SK-N-SH (cell line): ENCODE measurements around the gene AHDC1. TPM values are rescaled to one million over a fixed set of nuclear protein-coding genes. Genes with fewer than 3 reads are reported as not detected.

Source experiments
- CTCF ChIA-PET: fragments of 300-600, 350-600 bp; formaldehyde crosslinking; extraction: SDS; loops from one replicate; lab custom pipeline; 2021; lab: Yijun Ruan, JAX
- POLR2A ChIA-PET: fragments of 350-600 bp; sonication (Branson Sonifier 250); formaldehyde crosslinking; extraction: SDS; loops from one replicate; lab custom pipeline; 2020; ENCODE audit warnings: antibody characterized with exemption, inconsistent platforms; lab: Yijun Ruan, JAX
- DNase-seq: peaks from one replicate; pipeline ENCODE4 v3.0.0; 2012
- H2AFZ ChIP-seq: fragments of 200-600 bp; sonication (generic); 2 replicates; pipeline ENCODE4 v1.8.1; 2016; ENCODE audit warnings: antibody characterized with exemption, mild to moderate bottlenecking, low read depth
- H3F3A ChIP-seq: fragments of 200-600 bp; sonication (generic); replicated peaks from 2 replicates; pipeline ENCODE3; 2016; ENCODE audit warnings: antibody characterized with exemption, mild to moderate bottlenecking; ENCODE audit not compliant: insufficient read depth
- H3K27ac ChIP-seq, 2 experiments: fragments of 200-500 bp in 1 of 2; fragments of 200-600 bp in 1 of 2; sonication (Bioruptor generic) in 1 of 2; sonication (generic), shearing (Covaris generic) in 1 of 2; 2 replicates each; pipeline versions ENCODE4 v1.5.1 to v1.6.1; 2014 to 2016; ENCODE audit warnings: low read depth in 2 of 2, inconsistent platforms in 1 of 2, low read length in 1 of 2, mild to moderate bottlenecking in 1 of 2, mixed read lengths in 1 of 2
- H3K27me3 ChIP-seq: fragments of 200-600 bp; sonication (generic), shearing (Covaris generic); 2 replicates; pipeline ENCODE4 v1.6.1; 2016; ENCODE audit warnings: mixed run types; ENCODE audit not compliant: insufficient read depth
- H3K36me3 ChIP-seq, 2 experiments: fragments of 200-500 bp in 1 of 2; fragments of 200-600 bp in 1 of 2; sonication (Bioruptor generic) in 1 of 2; sonication (generic) in 1 of 2; replicated peaks in 1 of 2; 2 replicates each; pipeline versions ENCODE3 to v1.5.1; 2014 to 2016; ENCODE audit warnings: low read length in 1 of 2, mild to moderate bottlenecking in 1 of 2; ENCODE audit not compliant: insufficient read depth in 2 of 2, control insufficient read depth in 1 of 2
- H3K4me1 ChIP-seq, 2 experiments: fragments of 200-500 bp in 1 of 2; fragments of 200-600 bp in 1 of 2; sonication (Bioruptor generic) in 1 of 2; sonication (generic), shearing (Covaris generic) in 1 of 2; 2 replicates each; pipeline versions ENCODE4 v1.5.1 to v1.6.1; 2014 to 2016; ENCODE audit warnings: low read depth in 1 of 2, low read length in 1 of 2, mixed run types in 1 of 2; ENCODE audit not compliant: insufficient read depth in 2 of 2, control insufficient read depth in 1 of 2
- H3K4me2 ChIP-seq: fragments of 200-600 bp; sonication (generic), shearing (Covaris generic); 2 replicates; pipeline ENCODE4 v1.6.1; 2017; ENCODE audit warnings: mixed run types
- H3K4me3 ChIP-seq, 2 experiments: fragments of 200-500 bp in 1 of 2; fragments of 200-600 bp in 1 of 2; sonication (Bioruptor generic) in 1 of 2; sonication (generic), shearing (Covaris generic) in 1 of 2; 2 replicates each; pipeline versions ENCODE4 v1.5.1 to v1.8.1; 2014 to 2016; ENCODE audit warnings: low read depth in 2 of 2, inconsistent platforms in 1 of 2, low read length in 1 of 2, mild to moderate bottlenecking in 1 of 2, mixed read lengths in 1 of 2, moderate library complexity in 1 of 2
- H3K79me2 ChIP-seq: fragments of 200-600 bp; sonication (generic); 2 replicates; pipeline ENCODE4 v1.8.1; 2017; ENCODE audit warnings: mild to moderate bottlenecking; ENCODE audit not compliant: insufficient read depth
- H3K9ac ChIP-seq: fragments of 200-600 bp; sonication (generic); 2 replicates; pipeline ENCODE4 v1.6.1; 2017; ENCODE audit warnings: mixed run types
- H3K9me2 ChIP-seq: fragments of 200-600 bp; sonication (generic); 2 replicates; pipeline ENCODE4 v1.6.1; 2017; ENCODE audit warnings: mixed run types
- H3K9me3 ChIP-seq: fragments of 200-600 bp; sonication (generic); 2 replicates; pipeline ENCODE4 v1.6.1; 2017; ENCODE audit warnings: mixed run types, mild to moderate bottlenecking, moderate library complexity
- H4K20me1 ChIP-seq: fragments of 200-600 bp; sonication (generic); 2 replicates; pipeline ENCODE4 v1.6.1; 2017; ENCODE audit warnings: mild to moderate bottlenecking, mixed run types; ENCODE audit not compliant: insufficient read depth
- CTCF ChIP-seq: fragments of 200-600 bp; sonication (generic); IDR thresholded peaks from 2 replicates; pipeline ENCODE4 v1.6.1; 2017; ENCODE audit warnings: antibody characterized with exemption, mild to moderate bottlenecking, moderate library complexity
- EP300 ChIP-seq, 2 experiments: IDR thresholded peaks; 2 replicates each; pipeline versions ENCODE4 v1.4.0 to v1.6.1; 2012; ENCODE audit warnings: borderline replicate concordance in 1 of 2, low read depth in 1 of 2, low read length in 1 of 2
- EZH2phosphoT487 ChIP-seq: fragments of 200-600 bp; sonication (generic); IDR thresholded peaks from 2 replicates; pipeline ENCODE4 v1.6.1; 2017; ENCODE audit warnings: low read depth, mixed run types, mild to moderate bottlenecking, antibody characterized with exemption, moderate library complexity, borderline replicate concordance
- FOXJ3 ChIP-seq: sonication (generic); formaldehyde crosslinking; IDR thresholded peaks from 2 replicates; pipeline ENCODE4 v1.5.1; 2020; ENCODE audit warnings: mild to moderate bottlenecking, missing genetic modification reagents
- FOXM1 ChIP-seq: IDR thresholded peaks from 2 replicates; pipeline ENCODE4 v1.4.0; 2012; ENCODE audit warnings: low read depth, mild to moderate bottlenecking
- GATA2 ChIP-seq: sonication (generic); formaldehyde crosslinking; IDR thresholded peaks from 2 replicates; pipeline ENCODE4 v1.5.0; 2020; ENCODE audit warnings: mild to moderate bottlenecking, missing genetic modification reagents
- JUND ChIP-seq: IDR thresholded peaks from 2 replicates; pipeline ENCODE4 v1.4.0; 2012
- MXI1 ChIP-seq: IDR thresholded peaks from 2 replicates; pipeline ENCODE4 v1.6.1; 2012; ENCODE audit warnings: mild to moderate bottlenecking, low read depth, low read length, improper control_type of control experiment
- NFIC ChIP-seq: IDR thresholded peaks from 2 replicates; pipeline ENCODE4 v1.4.0; 2012; ENCODE audit warnings: borderline replicate concordance
- NRF1 ChIP-seq: IDR thresholded peaks from 2 replicates; pipeline ENCODE4 v1.6.1; 2012; ENCODE audit warnings: low read depth, mild to moderate bottlenecking, low read length
- RAD21 ChIP-seq: IDR thresholded peaks from 2 replicates; pipeline ENCODE4 v1.6.1; 2012; ENCODE audit warnings: mild to moderate bottlenecking, low read length
- RCOR1 ChIP-seq: fragments of 150-350 bp; IDR thresholded peaks from 2 replicates; pipeline ENCODE4 v1.6.1; 2017; ENCODE audit warnings: antibody characterized with exemption, low read length
- RFX5 ChIP-seq: IDR thresholded peaks from 2 replicates; pipeline ENCODE4 v1.6.1; 2012; ENCODE audit warnings: mild to moderate bottlenecking, improper control_type of control experiment, low read length
- TAF1 ChIP-seq: IDR thresholded peaks from 2 replicates; pipeline ENCODE4 v1.6.1; 2012; ENCODE audit warnings: low read depth, mild to moderate bottlenecking, low read length, moderate library complexity, borderline replicate concordance
- TEAD4 ChIP-seq: IDR thresholded peaks from 2 replicates; pipeline ENCODE4 v1.4.0; 2012; ENCODE audit warnings: mild to moderate bottlenecking, borderline replicate concordance; ENCODE audit not compliant: insufficient read depth
- USF1 ChIP-seq: IDR thresholded peaks from 2 replicates; pipeline ENCODE4 v1.4.0; 2012; ENCODE audit warnings: low read depth, borderline replicate concordance
- ZBTB33 ChIP-seq: IDR thresholded peaks from 2 replicates; pipeline ENCODE4 v1.4.0; 2012; ENCODE audit warnings: low read depth, borderline replicate concordance
- WGBS: methylation state at CpG from one replicate; pipeline ENCODE4 v1.1.6; 2017; ENCODE audit warnings: low lambda C conversion rate; 5-methylcytosine and 5-hydroxymethylcytosine counted together
- polyA plus RNA-seq, 3 experiments: library from polyadenylated mRNA; depleted of rRNA; stranded (reverse); fragments of >200 nt; gene quantifications; 2 replicates each; pipeline ENCODE4 v1.2.3, GENCODE V29; 2012

Gene AHDC1
- polyA plus RNA-seq, 1 of the 3 experiments (the other 2 are of a cell fraction), result 8.5 TPM

- no peak overlapping the region for H2AFZ ChIP-seq
- H3K9me2 ChIP-seq, result no peaks in the 10 kb centered on the region
- no peaks in the 10 kb centered on the region for H3F3A ChIP-seq
- H3K9me3 ChIP-seq, result no peaks in the 10 kb centered on the region
- no peak overlapping the region for H3K4me3 ChIP-seq
- no peak overlapping the region for H3K4me2 ChIP-seq
- H3K79me2 ChIP-seq, result no peaks in the 10 kb centered on the region
- no peaks in the 10 kb centered on the region for H3K36me3 ChIP-seq
- peaks cover 4 to 5% of the 10 kb centered on the region in 2 experiments; a peak in 1 of 4 replicates for H3K4me1 ChIP-seq
- TF ChIP-seq EZH2phosphoT487 (no peak), NRF1 (no peak), RCOR1 (no peak), JUND (no peak), EP300 (IDR thresholded peaks at IDR 0.05; ENCODE audit: borderline replicate concordance in 1 of 2, low read depth in 1 of 2, low read length in 1 of 2) (no peak), GATA2 (no peak), RFX5 (no peak), NFIC (no peak), TAF1 (no peak), FOXM1 (no peak), ZBTB33 (no peak)
- WGBS, result 84% methylated on average over 9 of the region's 13 CpGs
- H3K9ac ChIP-seq, result no peak overlapping the region
- H3K27me3 ChIP-seq, result no peaks in the 10 kb centered on the region
- ChIA-PET CTCF (interaction anchor here (0.7 to 22.9 kb wide), 3 partner anchors 15 to 40 kb away, joined by 3 to 526 read pairs (median 8); partner anchors contain the start of gene IFI6), POLR2A (no interaction called here)
- no peaks in the 10 kb centered on the region for H4K20me1 ChIP-seq
- DNase-seq, result no peak
- H3K27ac ChIP-seq, result no peak overlapping the region
Observed at GRCh38 chr1:27623327-27624212, 19.6 kb upstream of the AHDC1 start.

GRCh38 chr1:27622828-27623227 lies 18.9 kb upstream of the AHDC1 start:
- Histone ChIP-seq H4K20me1 (no peaks in the 10 kb centered on the region), H3K27ac (no peak overlapping the region), H3K9ac (no peak overlapping the region), H3K9me2 (no peaks in the 10 kb centered on the region), H3K4me1 (peaks cover 4% of the 10 kb centered on the region in 2 experiments; a peak in 1 of 4 replicates), H3K36me3 (no peaks in the 10 kb centered on the region), H2AFZ (no peak overlapping the region), H3K9me3 (no peaks in the 10 kb centered on the region), H3F3A (no peaks in the 10 kb centered on the region), H3K27me3 (no peaks in the 10 kb centered on the region), H3K4me2 (no peak overlapping the region), H3K79me2 (no peaks in the 10 kb centered on the region), H3K4me3 (no peak overlapping the region)
- no peak for DNase-seq
- ChIA-PET CTCF (interaction anchor here (1.8 to 22.9 kb wide), 3 partner anchors 15 to 41 kb away, joined by 7 to 526 read pairs (median 8); partner anchors contain the start of gene IFI6), POLR2A (no interaction called here)
- TF ChIP-seq TEAD4 (no peak), CTCF (no peak), MXI1 (no peak), EZH2phosphoT487 (no peak), USF1 (no peak), GATA2 (no peak), RAD21 (no peak), FOXM1 (no peak), FOXJ3 (CRISPR knock-in tag) (no peak), NFIC (no peak), TAF1 (no peak)
- WGBS, result 86% methylated on average over 1 of the region's 4 CpGs
